ENCODE measurements around the gene AGBL3. TPM values are rescaled to one million over a fixed set of nuclear protein-coding genes. Genes with fewer than 3 reads are reported as not detected.
"Not testable (repeated sequence)": the region's sequence is repeated elsewhere in the genome, so short reads cannot be mapped to it uniquely, and the experiment has no call there.

AGBL3 gene
- total RNA-seq, 1 donor from 2014 or later: 8.8 TPM

GRCh38 chr7:135111379-135111778 lies 125.1 kb downstream of the AGBL3 start:
- H3K4me1 Mint-ChIP-seq (ENCODE audit: low read depth): peaks cover 9% of the 10 kb centered on the region
- no peak for DNase-seq (ENCODE audit: low spot score, unreplicated experiment)
- no peak for TF ChIP-seq CTCF (IDR thresholded peaks at IDR 0.05; ENCODE audit: unreplicated experiment)
- no peak overlapping the region for H3K27ac Mint-ChIP-seq
- no peaks in the 10 kb centered on the region for H3K36me3 Mint-ChIP-seq (ENCODE audit: insufficient read depth)
- no peak overlapping the region for H3K4me3 Mint-ChIP-seq (ENCODE audit: low read depth)
- peaks cover 3% of the 10 kb centered on the region for H3K9me3 Mint-ChIP-seq (ENCODE audit: low read depth)
- H3K27me3 Mint-ChIP-seq: no peaks in the 10 kb centered on the region

GRCh38 chr7:135114622-135115021 lies 128.3 kb downstream of the AGBL3 start:
- TF ChIP-seq CTCF (IDR thresholded peaks at IDR 0.05; ENCODE audit: unreplicated experiment): no peak
- peaks cover 9% of the 10 kb centered on the region for H3K4me1 Mint-ChIP-seq (ENCODE audit: low read depth)
- H3K27me3 Mint-ChIP-seq: no peaks in the 10 kb centered on the region
- H3K9me3 Mint-ChIP-seq (ENCODE audit: low read depth): no peaks in the 10 kb centered on the region
- H3K36me3 Mint-ChIP-seq (ENCODE audit: insufficient read depth): peaks cover 1% of the 10 kb centered on the region
- H3K4me3 Mint-ChIP-seq (ENCODE audit: low read depth): no peak overlapping the region
- DNase-seq (ENCODE audit: low spot score, unreplicated experiment): no peak
- no peak overlapping the region for H3K27ac Mint-ChIP-seq

- Mint-ChIP-seq H3K36me3 (ENCODE audit: insufficient read depth) (peaks cover 6% of the 10 kb centered on the region), H3K4me3 (ENCODE audit: low read depth) (no peak overlapping the region), H3K9me3 (ENCODE audit: low read depth) (peaks cover 10% of the 10 kb centered on the region), H3K27me3 (no peaks in the 10 kb centered on the region), H3K4me1 (ENCODE audit: low read depth) (peaks cover 9% of the 10 kb centered on the region), H3K27ac (no peak overlapping the region)
- no peak for DNase-seq (ENCODE audit: low spot score, unreplicated experiment)
- no peak for TF ChIP-seq CTCF (IDR thresholded peaks at IDR 0.05; ENCODE audit: unreplicated experiment)
These were observed 130.8 kb downstream of the AGBL3 start for GRCh38 chr7:135117096-135117495.

GRCh38 chr7:135121868-135122267 lies 135.6 kb downstream of the AGBL3 start:
- Mint-ChIP-seq H3K27ac (no peak overlapping the region), H3K27me3 (no peaks in the 10 kb centered on the region), H3K4me1 (ENCODE audit: low read depth) (no peaks in the 10 kb centered on the region), H3K9me3 (ENCODE audit: low read depth) (peaks cover 18% of the 10 kb centered on the region), H3K36me3 (ENCODE audit: insufficient read depth) (peaks cover 8% of the 10 kb centered on the region), H3K4me3 (ENCODE audit: low read depth) (no peak overlapping the region)
- DNase-seq (ENCODE audit: low spot score, unreplicated experiment): no peak
- no peak for TF ChIP-seq CTCF (IDR thresholded peaks at IDR 0.05; ENCODE audit: unreplicated experiment)

GRCh38 chr7:135124631-135125030 lies 138.3 kb downstream of the AGBL3 start:
- not testable (repeated sequence) for H3K27ac Mint-ChIP-seq; H3K4me3 Mint-ChIP-seq (ENCODE audit: low read depth); H3K27me3 Mint-ChIP-seq; H3K36me3 Mint-ChIP-seq (ENCODE audit: insufficient read depth); DNase-seq (ENCODE audit: low spot score, unreplicated experiment); H3K4me1 Mint-ChIP-seq (ENCODE audit: low read depth)
- peaks cover 18% of the 10 kb centered on the region for H3K9me3 Mint-ChIP-seq (ENCODE audit: low read depth)

- no peak for DNase-seq (ENCODE audit: low spot score, unreplicated experiment)
- Mint-ChIP-seq H3K36me3 (ENCODE audit: insufficient read depth) (peaks cover 2% of the 10 kb centered on the region), H3K9me3 (ENCODE audit: low read depth) (peaks cover 20% of the 10 kb centered on the region), H3K4me1 (ENCODE audit: low read depth) (no peaks in the 10 kb centered on the region), H3K4me3 (ENCODE audit: low read depth) (no peak overlapping the region), H3K27ac (no peak overlapping the region), H3K27me3 (no peaks in the 10 kb centered on the region)
- TF ChIP-seq CTCF (IDR thresholded peaks at IDR 0.05; ENCODE audit: unreplicated experiment): no peak
These were observed 142.6 kb downstream of the AGBL3 start for GRCh38 chr7:135128931-135129330.
